ENCODE data around the gene HHAT.
A peak's percentile ranks its signal among the peaks of the same experiment; 100 is the strongest.

The HHAT gene

GRCh38 chr1:210551899-210552298 lies 223.2 kb downstream of the HHAT start:
- no peak for DNase-seq (ENCODE audit: low spot score)

GRCh38 chr1:210553711-210554110 lies 225.0 kb downstream of the HHAT start:
- DNase-seq (ENCODE audit: low spot score): no peak

GRCh38 chr1:210554382-210554781 lies 225.7 kb downstream of the HHAT start:
- no peak for DNase-seq (ENCODE audit: low spot score)

- DNase-seq (ENCODE audit: low spot score): no peak
Observed at GRCh38 chr1:210556475-210556874, 227.8 kb downstream of the HHAT start.

- no peak for DNase-seq (ENCODE audit: low spot score)
Observed at GRCh38 chr1:210557426-210558077, 228.8 kb downstream of the HHAT start.

GRCh38 chr1:210558302-210558701 lies 229.6 kb downstream of the HHAT start:
- DNase-seq (ENCODE audit: low spot score): no peak

GRCh38 chr1:210565306-210565705 lies 236.6 kb downstream of the HHAT start:
- no peak for DNase-seq (ENCODE audit: low spot score)

GRCh38 chr1:210568631-210569030 lies 239.9 kb downstream of the HHAT start:
- no peak for DNase-seq (ENCODE audit: low spot score)

GRCh38 chr1:210570116-210570515 lies 241.4 kb downstream of the HHAT start:
- DNase-seq (ENCODE audit: low spot score): no peak

GRCh38 chr1:210571356-210572284 lies 242.9 kb downstream of the HHAT start:
- DNase-seq (ENCODE audit: low spot score): no peak

- DNase-seq (ENCODE audit: low spot score): no peak
Observed at GRCh38 chr1:210573141-210573540, 244.4 kb downstream of the HHAT start.

GRCh38 chr1:210582205-210582970 lies 253.7 kb downstream of the HHAT start:
- DNase-seq (ENCODE audit: low spot score): no peak

- DNase-seq (ENCODE audit: low spot score): peak; percentile 41
Observed at GRCh38 chr1:210584439-210585113, 255.9 kb downstream of the HHAT start.

- DNase-seq (ENCODE audit: low spot score): no peak
Observed at GRCh38 chr1:210586771-210587170, 258.1 kb downstream of the HHAT start.

GRCh38 chr1:210587566-210587965 lies 258.9 kb downstream of the HHAT start:
- DNase-seq (ENCODE audit: low spot score): no peak

- DNase-seq (ENCODE audit: low spot score): no peak
Observed at GRCh38 chr1:210588357-210588756, 259.7 kb downstream of the HHAT start.

GRCh38 chr1:210588946-210589345 lies 260.2 kb downstream of the HHAT start:
- DNase-seq (ENCODE audit: low spot score): no peak

- DNase-seq (ENCODE audit: low spot score): no peak
Observed at GRCh38 chr1:210591214-210591613, 262.5 kb downstream of the HHAT start.

GRCh38 chr1:210594605-210595004 lies 265.9 kb downstream of the HHAT start:
- no peak for DNase-seq (ENCODE audit: low spot score)

GRCh38 chr1:210596641-210597040 lies 267.9 kb downstream of the HHAT start:
- DNase-seq (ENCODE audit: low spot score): no peak

GRCh38 chr1:210597555-210598134 lies 268.9 kb downstream of the HHAT start:
- DNase-seq (ENCODE audit: low spot score): no peak

Data from CD4-positive, alpha-beta T cell treated with Interleukin-15 for 4 hours (primary cell).